ENCODE results near the gene ATP6V0E1.

- TF ChIP-seq CTCF (IDR thresholded peaks at IDR 0.05), result no peak
- no peak for TF ChIP-seq POLR2A (IDR thresholded peaks at IDR 0.05)
Measured at GRCh38 chr5:172941067-172941516, 42.5 kb upstream of the ATP6V0E1 start.
